Measurements from ENCODE around the gene IL17B.

IL17B gene

GRCh38 chr5:149415066-149415967 lies 36.2 kb upstream of the IL17B start:
- Histone ChIP-seq H4K91ac (ENCODE audit: low read length) (peak overlapping the region; percentile 98), H3K4me1 (ENCODE audit: control insufficient read depth, insufficient read depth, low read depth, low read length) (peaks cover 60% of the 10 kb centered on the region), H3K14ac (ENCODE audit: low read length in 2 of 2) (peak overlapping the region in 1 of 2 experiments; percentile 49), H3K4me3 (ENCODE audit: insufficient read depth in 1 of 2, low read depth in 1 of 2, low read length in 2 of 2) (peak overlapping the region in 1 of 2 experiments; percentile 16), H3K27me3 (ENCODE audit: control insufficient read depth in 1 of 2, insufficient read depth in 1 of 2, low read length in 2 of 2) (no peaks in the 10 kb centered on the region), H3K23ac (ENCODE audit: low read length in 2 of 2) (no peak overlapping the region), H2BK5ac (ENCODE audit: low read depth, low read length, poor library complexity, severe bottlenecking) (peak overlapping the region; percentile 51), H3K4me2 (ENCODE audit: low read length, poor library complexity, severe bottlenecking) (no peak overlapping the region), H2BK12ac (ENCODE audit: low read length in 2 of 2) (peak overlapping the region; percentile 93 to 96), H3K4ac (ENCODE audit: low read depth in 1 of 2, low read length in 2 of 2) (peak overlapping the region; percentile 42 to 93), H3K27ac (ENCODE audit: low read length, poor library complexity, severe bottlenecking) (peak overlapping the region; percentile 93), H2BK15ac (ENCODE audit: low read depth, poor library complexity, severe bottlenecking) (peak overlapping the region; percentile 36), H3K79me1 (replicated peaks; ENCODE audit: low read length, poor library complexity, severe bottlenecking) (peaks cover 25% of the 10 kb centered on the region), H2AFZ (ENCODE audit: low read depth, low read length) (no peak overlapping the region), H4K8ac (ENCODE audit: low read length) (peak overlapping the region; percentile 96), H3K18ac (ENCODE audit: low read depth in 1 of 2, low read length in 2 of 2) (peak overlapping the region; percentile 15 to 72), H3K36me3 (ENCODE audit: control insufficient read depth in 1 of 2, insufficient read depth in 2 of 2, low read depth in 1 of 2, low read length in 2 of 2) (peaks cover 0 to 37% of the 10 kb centered on the region in 2 experiments), H3K9ac (ENCODE audit: low read length) (no peak overlapping the region), H2BK120ac (ENCODE audit: low read depth, low read length) (peak overlapping the region; percentile 94), H2AK5ac (ENCODE audit: low read length, severe bottlenecking) (peak overlapping the region; percentile 66), H3K9me3 (ENCODE audit: control insufficient read depth, low read length) (no peaks in the 10 kb centered on the region)
- WGBS, result 91% methylated on average over 7 of the region's 10 CpGs
- peak; percentile 44 for DNase-seq

GRCh38 chr5:149414405-149415065 lies 35.4 kb upstream of the IL17B start:
- peak overlapping the region; percentile 42 to 93 for H3K4ac ChIP-seq (ENCODE audit: low read depth in 1 of 2, low read length in 2 of 2)

GRCh38 chr5:149413477-149414210 lies 34.6 kb upstream of the IL17B start:
- no peak overlapping the region for H3K4me3 ChIP-seq (ENCODE audit: insufficient read depth in 1 of 2, low read depth in 1 of 2, low read length in 2 of 2)
- peak overlapping the region; percentile 90 for H2BK15ac ChIP-seq (ENCODE audit: low read depth, poor library complexity, severe bottlenecking)
- H4K91ac ChIP-seq (ENCODE audit: low read length), result peak overlapping the region; percentile 65
- H3K14ac ChIP-seq (ENCODE audit: low read length in 2 of 2), result no peak overlapping the region
- DNase-seq, result peak; percentile 3
- H3K27ac ChIP-seq (ENCODE audit: low read length, poor library complexity, severe bottlenecking), result peak overlapping the region; percentile 93
- no peak overlapping the region for H3K9ac ChIP-seq (ENCODE audit: low read length)
- peak overlapping the region; percentile 82 to 86 for H2BK12ac ChIP-seq (ENCODE audit: low read length in 2 of 2)
- peak overlapping the region; percentile 82 for H2BK120ac ChIP-seq (ENCODE audit: low read depth, low read length)
- H4K8ac ChIP-seq (ENCODE audit: low read length), result peak overlapping the region; percentile 70
- no peak overlapping the region for H3K23ac ChIP-seq (ENCODE audit: low read length in 2 of 2)
- H3K27me3 ChIP-seq (ENCODE audit: control insufficient read depth in 1 of 2, insufficient read depth in 1 of 2, low read length in 2 of 2), result no peaks in the 10 kb centered on the region
- H3K36me3 ChIP-seq (ENCODE audit: control insufficient read depth in 1 of 2, insufficient read depth in 2 of 2, low read depth in 1 of 2, low read length in 2 of 2), result peaks cover 0 to 28% of the 10 kb centered on the region in 2 experiments
- WGBS, result 96% methylated on average over 15 of the region's 16 CpGs
- no peaks in the 10 kb centered on the region for H3K9me3 ChIP-seq (ENCODE audit: control insufficient read depth, low read length)
- peak overlapping the region; percentile 47 for H2AK5ac ChIP-seq (ENCODE audit: low read length, severe bottlenecking)
- H3K18ac ChIP-seq (ENCODE audit: low read depth in 1 of 2, low read length in 2 of 2), result peak overlapping the region; percentile 88 to 94
- no peak overlapping the region for H2BK5ac ChIP-seq (ENCODE audit: low read depth, low read length, poor library complexity, severe bottlenecking)
- H3K4me1 ChIP-seq (ENCODE audit: control insufficient read depth, insufficient read depth, low read depth, low read length), result peaks cover 60% of the 10 kb centered on the region
- peak overlapping the region; percentile 9 to 89 for H3K4ac ChIP-seq (ENCODE audit: low read depth in 1 of 2, low read length in 2 of 2)
- H3K4me2 ChIP-seq (ENCODE audit: low read length, poor library complexity, severe bottlenecking), result no peak overlapping the region
- peaks cover 18% of the 10 kb centered on the region for H3K79me1 ChIP-seq (replicated peaks; ENCODE audit: low read length, poor library complexity, severe bottlenecking)
- H2AFZ ChIP-seq (ENCODE audit: low read depth, low read length), result no peak overlapping the region

More at GRCh38 chr5:149414405-149415065, 35.4 kb upstream of the IL17B start:
- peak overlapping the region; percentile 93 for H3K27ac ChIP-seq (ENCODE audit: low read length, poor library complexity, severe bottlenecking)
- peak overlapping the region; percentile 51 for H2BK5ac ChIP-seq (ENCODE audit: low read depth, low read length, poor library complexity, severe bottlenecking)
- no peak overlapping the region for H3K4me2 ChIP-seq (ENCODE audit: low read length, poor library complexity, severe bottlenecking)
- peak overlapping the region; percentile 82 to 96 for H2BK12ac ChIP-seq (ENCODE audit: low read length in 2 of 2)
- no peaks in the 10 kb centered on the region for H3K9me3 ChIP-seq (ENCODE audit: control insufficient read depth, low read length)
- H3K27me3 ChIP-seq (ENCODE audit: control insufficient read depth in 1 of 2, insufficient read depth in 1 of 2, low read length in 2 of 2), result no peaks in the 10 kb centered on the region
- H2AK5ac ChIP-seq (ENCODE audit: low read length, severe bottlenecking), result peak overlapping the region; percentile 19
- H3K36me3 ChIP-seq (ENCODE audit: control insufficient read depth in 1 of 2, insufficient read depth in 2 of 2, low read depth in 1 of 2, low read length in 2 of 2), result peaks cover 0 to 30% of the 10 kb centered on the region in 2 experiments
- H3K4me3 ChIP-seq (ENCODE audit: insufficient read depth in 1 of 2, low read depth in 1 of 2, low read length in 2 of 2), result peak overlapping the region in 1 of 2 experiments; percentile 16
- peak overlapping the region; percentile 97 for H4K91ac ChIP-seq (ENCODE audit: low read length)
- peak overlapping the region in 1 of 2 experiments; percentile 73 for H3K14ac ChIP-seq (ENCODE audit: low read length in 2 of 2)
- peaks cover 19% of the 10 kb centered on the region for H3K79me1 ChIP-seq (replicated peaks; ENCODE audit: low read length, poor library complexity, severe bottlenecking)
- 23% methylated on average over 5 of the region's 7 CpGs for WGBS
- peak overlapping the region; percentile 96 for H4K8ac ChIP-seq (ENCODE audit: low read length)
- no peak overlapping the region for H2AFZ ChIP-seq (ENCODE audit: low read depth, low read length)
- peak overlapping the region in 1 of 2 experiments; percentile 9 for H3K23ac ChIP-seq (ENCODE audit: low read length in 2 of 2)
- no peak overlapping the region for H3K9ac ChIP-seq (ENCODE audit: low read length)
- peaks cover 55% of the 10 kb centered on the region for H3K4me1 ChIP-seq (ENCODE audit: control insufficient read depth, insufficient read depth, low read depth, low read length)
- H3K18ac ChIP-seq (ENCODE audit: low read depth in 1 of 2, low read length in 2 of 2), result peak overlapping the region; percentile 15 to 95
- peak overlapping the region; percentile 36 for H2BK15ac ChIP-seq (ENCODE audit: low read depth, poor library complexity, severe bottlenecking)
- H2BK120ac ChIP-seq (ENCODE audit: low read depth, low read length), result peak overlapping the region; percentile 94
- DNase-seq, result peak; percentile 89
